Neural progenitor cell (in vitro differentiated cells): ENCODE measurements around the gene CDK13.

Source experiments
- CTCF ChIP-seq: fragments of 200-600 bp; sonication (generic); IDR thresholded peaks from 2 replicates; pipeline ENCODE4 v1.5.1; 2017; ENCODE audit warnings: antibody characterized with exemption, mild to moderate bottlenecking
- EZH2 ChIP-seq: fragments of 200-600 bp; sonication (generic); IDR thresholded peaks from 2 replicates; pipeline ENCODE4 v1.6.1; 2017; ENCODE audit warnings: antibody characterized with exemption, mild to moderate bottlenecking, moderate library complexity
- EZH2phosphoT487 ChIP-seq: fragments of 200-600 bp; sonication (generic); IDR thresholded peaks from 2 replicates; pipeline ENCODE4 v1.6.1; 2017; ENCODE audit warnings: antibody characterized with exemption

GRCh38 chr7:40009301-40009700 lies 59.2 kb downstream of the CDK13 start:
- no peak for TF ChIP-seq CTCF
- TF ChIP-seq EZH2: no peak
- no peak for TF ChIP-seq EZH2phosphoT487
